ENCODE measurements around the gene DYSF.

DYSF gene

DNA sequence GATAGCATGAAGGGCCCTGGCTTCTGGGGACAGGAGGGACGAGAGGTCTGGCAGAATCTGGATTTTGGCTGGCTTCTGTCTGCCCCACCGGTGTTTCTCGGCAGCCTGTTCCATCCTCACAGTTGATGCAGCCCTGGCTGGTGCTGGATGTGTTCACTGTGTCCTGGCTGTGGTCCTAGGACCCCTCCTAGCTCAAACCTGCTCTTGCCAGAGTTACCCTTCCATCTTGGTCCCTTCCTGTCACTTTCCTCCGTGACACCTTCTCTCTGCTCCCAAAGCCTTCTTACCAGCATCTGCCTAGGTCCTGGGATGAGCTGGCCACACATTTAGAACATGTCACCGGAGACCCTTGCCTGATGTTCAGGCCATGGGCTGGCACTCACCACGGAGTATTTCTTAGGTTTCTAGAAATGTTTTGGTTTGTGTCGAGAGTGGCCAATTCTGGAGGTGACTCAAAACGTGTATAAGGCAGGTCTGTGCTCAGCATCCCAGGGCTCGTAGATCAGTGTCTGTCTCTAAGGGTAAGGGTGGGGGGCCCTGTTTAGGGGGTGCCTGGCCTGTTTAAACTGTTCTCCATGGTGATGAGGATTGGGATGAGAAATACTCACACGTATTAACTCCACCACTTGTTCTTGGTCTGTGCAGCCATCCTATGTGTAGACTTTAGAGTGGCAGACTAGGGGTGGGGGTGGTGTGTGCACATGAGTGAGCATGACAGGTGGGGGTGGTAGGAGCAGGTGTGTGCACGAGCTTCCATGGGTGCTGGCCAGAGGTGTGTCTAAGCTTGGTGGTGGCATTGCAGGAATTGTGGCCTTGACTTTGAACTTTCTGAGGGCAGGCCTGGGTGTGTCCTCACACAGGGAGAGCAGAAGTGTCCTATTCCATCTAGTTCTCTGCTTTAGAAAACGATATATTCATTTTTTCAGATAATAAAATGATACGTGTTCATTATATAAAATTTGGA is 162.7 kb downstream of the DYSF start:
- no peak for DNase-seq (ENCODE audit: low spot score)

DNA sequence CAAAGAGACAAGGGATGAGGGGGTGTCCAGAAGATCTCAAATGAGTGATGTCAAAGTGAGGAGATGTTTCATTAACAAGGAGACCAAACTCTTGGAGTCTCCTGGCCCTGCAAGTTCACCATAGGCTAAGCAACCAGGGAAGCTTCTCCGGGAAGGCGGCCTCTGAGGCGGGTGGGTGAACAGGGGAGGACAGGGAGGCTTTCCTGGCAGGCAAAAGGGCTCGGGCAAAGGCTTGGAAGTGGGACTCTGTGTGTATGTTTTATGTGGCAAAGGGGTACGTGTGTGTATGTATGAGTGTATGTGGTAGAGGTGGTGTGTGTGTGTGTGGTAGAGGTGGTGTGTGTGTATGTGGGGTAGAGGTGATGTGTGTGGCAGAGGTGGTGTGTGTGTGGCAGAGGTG is 163.9 kb downstream of the DYSF start:
- no peak for DNase-seq (ENCODE audit: low spot score)

DNA sequence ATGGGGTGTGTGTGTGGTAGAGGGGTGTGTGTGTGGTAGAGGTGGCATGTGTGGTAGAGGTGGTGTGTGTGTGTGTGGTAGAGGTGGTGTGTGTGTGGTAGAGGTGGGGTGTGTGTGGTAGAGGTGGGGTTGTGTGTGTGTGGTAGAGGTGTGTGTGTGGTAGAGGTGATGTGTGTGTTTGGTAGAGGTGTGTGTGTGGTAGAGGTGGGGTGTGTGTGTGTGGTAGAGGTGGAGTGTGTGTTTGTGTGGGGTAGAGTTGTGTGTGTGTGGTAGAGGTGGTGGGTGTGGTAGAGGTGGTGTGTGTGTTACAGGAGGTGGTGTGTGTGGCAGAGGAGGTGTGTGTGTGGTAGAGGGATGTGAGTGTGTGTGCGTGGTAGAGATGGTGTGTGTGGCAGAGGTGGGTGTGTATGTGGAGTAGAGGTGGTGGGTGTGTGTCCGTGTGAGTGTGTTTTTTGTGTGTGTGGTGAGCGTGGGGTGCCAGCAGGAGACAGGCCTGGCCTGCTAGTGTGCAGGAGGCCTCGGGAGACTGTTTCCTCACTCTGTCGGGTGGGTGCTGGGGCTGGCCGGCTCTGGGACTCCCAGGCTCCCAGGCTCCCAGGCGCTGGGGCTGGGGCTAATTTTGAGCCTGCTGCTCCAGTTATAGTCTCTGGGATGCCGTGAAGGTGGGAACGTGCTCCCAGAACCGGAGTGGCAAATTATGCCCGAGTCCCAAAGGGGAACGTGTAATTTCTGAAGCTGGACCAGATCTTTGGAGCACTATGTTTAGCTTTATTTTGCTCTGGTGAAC is 165.2 kb downstream of the DYSF start:
- no peak for DNase-seq (ENCODE audit: low spot score)

DNA sequence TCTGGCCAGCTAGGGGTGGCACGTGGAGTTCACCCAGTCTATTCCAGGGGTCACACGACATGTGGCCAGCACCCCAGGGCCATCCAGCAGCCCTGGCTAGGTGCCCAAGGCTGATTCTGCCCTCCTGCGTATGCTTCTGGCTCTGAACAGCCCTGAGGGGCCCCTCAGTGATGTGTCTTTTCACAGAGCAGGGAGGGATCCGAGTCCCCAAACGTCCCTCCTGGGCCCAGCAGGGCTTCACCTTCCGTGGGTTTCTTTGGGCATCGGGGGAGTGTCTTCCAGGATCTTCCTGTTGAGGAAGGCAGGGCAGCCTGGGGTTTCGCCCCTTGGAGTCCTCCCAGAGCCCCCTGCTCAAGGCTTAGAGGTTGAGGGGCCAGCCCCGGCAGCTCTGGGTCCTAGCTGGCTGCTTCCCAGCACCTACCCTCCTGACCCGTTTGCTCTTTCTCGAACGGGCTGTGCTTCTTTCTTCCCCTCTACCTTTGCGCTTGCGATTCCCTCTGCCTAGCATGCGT is 165.9 kb downstream of the DYSF start:
- no peak for DNase-seq (ENCODE audit: low spot score)

DNA sequence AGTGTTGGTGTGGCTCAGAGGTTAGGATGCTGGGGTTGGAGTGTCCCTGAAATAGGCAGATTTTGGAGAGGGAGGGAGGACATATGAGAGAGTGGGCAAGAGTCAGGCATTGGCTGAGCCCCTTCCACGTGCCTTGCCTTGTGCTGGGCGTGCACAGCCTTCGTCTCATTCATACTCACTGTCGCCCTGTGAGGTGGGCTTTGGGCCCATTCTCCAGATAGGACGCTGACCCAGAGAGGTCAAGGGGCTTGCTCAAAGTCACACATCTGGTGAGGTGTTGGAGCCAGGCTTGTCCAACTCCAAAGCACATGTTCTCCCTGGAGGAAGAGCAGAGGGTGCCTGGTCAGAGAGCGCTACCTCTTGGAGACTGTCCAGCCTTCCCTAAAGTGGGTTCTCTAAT is 166.8 kb downstream of the DYSF start:
- no peak for DNase-seq (ENCODE audit: low spot score)

GRCh38 chr2:71620851-71621251 is 167.5 kb downstream of the DYSF start:
- DNase-seq (ENCODE audit: low spot score): no peak

DNA sequence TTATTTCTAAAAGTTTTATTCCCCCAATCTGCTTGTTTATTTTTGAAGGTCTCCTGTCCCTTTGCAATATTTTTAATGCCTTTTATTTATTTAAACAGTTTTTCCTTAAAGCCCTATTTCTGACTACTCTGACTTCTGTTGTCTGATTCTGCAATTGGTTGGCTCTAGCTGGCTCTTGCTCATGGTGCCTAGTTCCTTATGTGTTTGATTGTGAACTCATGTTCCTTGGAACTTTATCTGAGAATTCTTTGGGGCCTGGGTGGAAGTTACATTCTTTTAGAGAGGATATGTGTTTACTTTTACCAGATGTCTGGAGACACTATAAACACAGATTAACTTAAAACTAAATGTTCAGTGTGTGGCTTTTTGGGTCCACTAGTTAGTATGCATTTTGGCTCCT is 175.9 kb downstream of the DYSF start:
- no peak for DNase-seq (ENCODE audit: low spot score)

DNA sequence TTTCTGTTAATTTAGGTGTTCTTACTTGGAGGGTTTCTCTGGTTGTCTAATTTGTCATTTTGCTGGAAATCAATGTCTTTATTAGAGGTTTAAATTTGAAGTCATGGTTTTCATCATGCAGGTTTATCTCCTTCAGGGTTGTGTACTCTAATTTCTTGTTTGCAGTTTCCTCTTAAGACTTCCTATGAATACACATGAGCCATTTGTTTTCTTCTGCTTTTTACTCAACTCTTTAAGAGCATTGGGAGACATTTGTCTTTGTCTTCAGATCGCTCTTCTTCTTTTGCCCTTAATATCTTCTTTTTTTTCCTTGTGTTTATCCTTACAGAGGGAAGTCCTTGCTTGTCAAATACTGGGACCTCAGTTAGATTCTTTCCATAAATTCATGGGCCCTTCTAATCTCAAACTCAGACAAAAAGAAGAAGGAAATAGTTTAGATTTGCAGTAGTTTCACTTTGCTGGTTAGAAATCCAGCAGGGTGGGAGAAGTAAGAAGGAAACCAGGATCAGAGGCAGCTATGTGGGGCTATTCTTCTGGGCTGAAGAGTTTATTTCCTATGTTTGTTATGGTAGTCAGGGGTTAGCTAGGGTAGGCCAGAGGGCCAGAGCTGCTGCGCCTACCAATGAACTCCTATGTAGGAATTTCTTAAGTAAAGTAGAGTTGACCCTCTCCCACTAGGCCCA is 176.6 kb downstream of the DYSF start:
- no peak for DNase-seq (ENCODE audit: low spot score)

GRCh38 chr2:71630454-71631328 is 177.3 kb downstream of the DYSF start:
- DNase-seq (ENCODE audit: low spot score): no peak

DNA sequence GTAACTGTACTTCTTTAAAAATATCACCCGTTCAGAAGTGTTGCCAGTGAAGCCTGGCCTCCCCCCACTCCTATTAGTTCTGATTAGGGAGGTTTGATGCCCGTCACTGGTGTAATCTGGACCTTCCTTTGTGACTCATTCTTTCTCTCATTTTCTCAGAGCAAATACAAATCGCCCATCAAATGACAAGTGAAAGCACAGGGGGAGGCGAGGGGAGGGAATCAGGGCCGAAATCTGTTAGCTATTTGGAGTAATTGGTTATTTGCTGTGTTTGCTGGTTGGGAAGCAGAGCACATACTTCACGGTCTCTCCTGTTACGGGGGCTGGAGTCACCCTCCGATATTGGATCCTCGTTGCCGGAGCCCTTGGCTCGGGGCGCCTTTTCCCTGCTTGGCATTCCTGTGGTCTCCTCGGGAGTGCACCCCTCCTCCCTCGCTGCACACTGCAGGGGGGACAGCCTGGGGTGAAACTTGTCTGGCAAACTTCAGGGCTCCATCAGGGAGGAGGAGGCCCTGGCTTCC is 178.1 kb downstream of the DYSF start:
- no peak for DNase-seq (ENCODE audit: low spot score)

DNA sequence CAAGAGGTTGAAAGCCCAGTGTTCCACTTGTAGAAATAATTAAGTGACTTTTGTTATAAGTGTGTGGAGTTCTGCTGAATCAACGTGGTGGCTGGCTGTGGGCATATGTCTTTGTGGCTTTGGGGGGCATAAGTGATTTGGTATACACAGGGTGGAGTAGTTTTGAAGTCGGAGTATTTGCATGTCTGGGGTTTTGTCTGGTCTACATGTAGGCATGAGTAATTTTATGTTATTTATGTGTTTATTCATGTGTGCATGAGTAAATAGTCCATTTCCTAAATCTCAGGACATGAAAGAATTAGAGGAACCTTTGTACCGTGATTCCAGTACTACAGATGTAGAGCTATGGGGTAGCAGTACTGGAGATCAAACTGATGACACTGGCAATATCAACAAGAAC is 179.7 kb downstream of the DYSF start:
- DNase-seq (ENCODE audit: low spot score): no peak

DNA sequence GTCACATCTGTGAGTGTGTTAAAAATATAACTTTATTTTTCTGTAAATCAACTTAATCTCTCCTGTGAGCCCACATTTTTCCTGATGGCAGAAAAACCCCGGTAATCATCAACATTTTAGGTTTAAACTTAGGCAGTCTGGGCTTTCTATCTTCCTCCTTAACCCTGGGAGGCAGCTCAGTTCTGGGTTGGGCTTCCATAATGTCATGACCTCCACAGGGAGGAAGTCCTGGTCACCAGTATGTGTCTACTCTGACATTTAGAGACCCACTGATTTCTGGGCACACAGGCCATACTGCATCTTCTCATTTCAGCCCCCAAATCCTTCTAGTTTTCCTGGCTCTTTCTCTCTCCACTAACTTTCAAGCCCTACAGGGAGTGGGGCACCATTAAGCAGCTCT is 181.2 kb downstream of the DYSF start:
- no peak for DNase-seq (ENCODE audit: low spot score)

GRCh38 chr2:71635798-71636197 is 182.4 kb downstream of the DYSF start:
- DNase-seq (ENCODE audit: low spot score): no peak

- DNase-seq (ENCODE audit: low spot score): no peak
Measured at GRCh38 chr2:71637168-71637567, 183.8 kb downstream of the DYSF start.

- DNase-seq (ENCODE audit: low spot score): no peak
Measured at GRCh38 chr2:71637736-71638135, 184.4 kb downstream of the DYSF start.

- DNase-seq (ENCODE audit: low spot score): no peak
Measured at GRCh38 chr2:71639735-71640134, 186.4 kb downstream of the DYSF start.

- DNase-seq (ENCODE audit: low spot score): no peak
Measured at GRCh38 chr2:71640489-71640888, 187.1 kb downstream of the DYSF start.

- no peak for DNase-seq (ENCODE audit: low spot score)
Measured at GRCh38 chr2:71643674-71644357, 190.5 kb downstream of the DYSF start.

DNA sequence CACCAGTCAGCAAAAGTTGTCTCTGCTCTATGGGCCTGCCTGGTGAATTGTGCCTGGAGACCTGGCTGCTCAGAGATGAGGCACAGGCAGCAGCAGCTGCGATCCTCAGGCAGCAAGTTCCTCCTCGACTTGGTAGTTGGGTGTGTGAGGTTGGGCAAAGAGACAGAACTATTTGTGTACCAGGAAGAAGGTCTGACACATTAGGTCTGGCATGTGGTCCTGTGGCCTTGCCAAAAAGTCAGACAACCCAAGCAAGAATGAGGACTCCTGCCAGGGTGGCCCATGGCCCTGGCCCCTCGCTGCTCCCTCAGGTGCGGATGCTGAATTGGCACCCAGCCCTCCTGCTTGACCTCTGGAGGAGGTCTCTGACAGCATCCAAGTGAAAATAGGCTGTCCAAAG is 192.7 kb downstream of the DYSF start:
- no peak for DNase-seq (ENCODE audit: low spot score)

DNA sequence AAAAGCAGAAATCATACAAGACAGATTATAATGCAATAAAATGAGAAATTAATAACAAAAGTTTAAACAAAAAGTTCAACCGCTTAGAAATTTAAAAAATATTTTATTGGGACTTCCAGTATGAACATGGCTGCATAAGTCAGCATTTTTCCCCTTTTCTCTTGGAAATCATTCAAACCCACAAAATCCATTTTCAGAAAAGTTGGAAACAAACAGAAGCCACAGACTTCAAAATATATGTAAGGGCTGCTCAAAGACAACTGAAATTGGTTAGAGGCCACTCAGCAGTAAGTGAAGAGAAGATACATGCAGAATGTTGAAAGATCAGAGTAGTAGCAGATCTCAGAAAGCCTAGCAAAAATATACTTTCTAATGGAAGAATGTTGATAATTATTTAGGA is 194.0 kb downstream of the DYSF start:
- no peak for DNase-seq (ENCODE audit: low spot score)

GRCh38 chr2:71655498-71655897 is 202.1 kb downstream of the DYSF start:
- no peak for DNase-seq (ENCODE audit: low spot score)

All from hematopoietic multipotent progenitor cell treated with erythropoietin and hydrocortisone succinate and interleukin-3 and kit ligand, for 15 days (in vitro differentiated cells).